Neural progenitor cell (in vitro differentiated cells): ENCODE measurements around the gene CYSTM1.

Source experiments
- CTCF ChIP-seq: fragments of 200-600 bp; sonication (generic); IDR thresholded peaks from 2 replicates; pipeline ENCODE4 v1.5.1; 2017; ENCODE audit warnings: antibody characterized with exemption, mild to moderate bottlenecking
- EZH2 ChIP-seq: fragments of 200-600 bp; sonication (generic); IDR thresholded peaks from 2 replicates; pipeline ENCODE4 v1.6.1; 2017; ENCODE audit warnings: antibody characterized with exemption, mild to moderate bottlenecking, moderate library complexity
- EZH2phosphoT487 ChIP-seq: fragments of 200-600 bp; sonication (generic); IDR thresholded peaks from 2 replicates; pipeline ENCODE4 v1.6.1; 2017; ENCODE audit warnings: antibody characterized with exemption

- TF ChIP-seq CTCF: no peak
- no peak for TF ChIP-seq EZH2
- TF ChIP-seq EZH2phosphoT487: no peak
These were observed 15.2 kb downstream of the CYSTM1 start for GRCh38 chr5:140189977-140190871.
